GM12878 (cell line): Measurements from ENCODE around the gene GAS2. TPM values are rescaled to one million over a fixed set of nuclear protein-coding genes. Genes with fewer than 3 reads are reported as not detected.

Experiments
- BCL11A ChIP-seq: IDR thresholded peaks from 2 replicates; pipeline ENCODE4 v1.6.1; 2011; ENCODE audit warnings: low read depth, low read length
- BCL3 ChIP-seq: IDR thresholded peaks from 2 replicates; pipeline ENCODE4 v1.6.1; 2011; ENCODE audit warnings: borderline replicate concordance, low read depth, mild to moderate bottlenecking, moderate library complexity, low read length; ENCODE audit not compliant: insufficient read depth, poor library complexity, severe bottlenecking
- DPF2 ChIP-seq: fragments of 450-650 bp; IDR thresholded peaks from 2 replicates; pipeline ENCODE4 v1.6.1; 2017; ENCODE audit warnings: mild to moderate bottlenecking
- E4F1 ChIP-seq: fragments of 450-650 bp; IDR thresholded peaks from 2 replicates; pipeline ENCODE4 v1.6.1; 2018; ENCODE audit warnings: borderline replicate concordance, mild to moderate bottlenecking; ENCODE audit not compliant: partially characterized antibody
- ELK1 ChIP-seq: IDR thresholded peaks from 2 replicates; pipeline ENCODE4 v1.6.1; 2012; ENCODE audit warnings: low read depth, low read length, improper control_type of control experiment
- EP300 ChIP-seq, 2 experiments: fragments of 150-350 bp in 1 of 2; IDR thresholded peaks; 2 replicates each; pipeline ENCODE4 v1.6.1; 2011 to 2012; ENCODE audit warnings: low read depth in 2 of 2, low read length in 2 of 2, borderline replicate concordance in 1 of 2, improper control_type of control experiment in 1 of 2, inconsistent platforms in 1 of 2; ENCODE audit not compliant: control insufficient read depth in 1 of 2
- FOXK2 ChIP-seq: fragments of 450-650 bp; IDR thresholded peaks from 2 replicates; pipeline ENCODE4 v1.6.1; 2017; ENCODE audit warnings: mild to moderate bottlenecking, moderate library complexity
- FOXM1 ChIP-seq: IDR thresholded peaks from 2 replicates; pipeline ENCODE4 v1.6.1; 2012; ENCODE audit warnings: low read depth, mild to moderate bottlenecking, inconsistent platforms, low read length, moderate library complexity
- HDAC2 ChIP-seq: fragments of 200-600 bp; sonication (generic); IDR thresholded peaks from 2 replicates; pipeline ENCODE4 v1.6.1; 2017
- IRF3 ChIP-seq: fragments of 450-650 bp; IDR thresholded peaks from 2 replicates; pipeline ENCODE4 v1.6.1; 2014; ENCODE audit warnings: mild to moderate bottlenecking
- KDM1A ChIP-seq: fragments of 200-600 bp; sonication (generic); IDR thresholded peaks from 2 replicates; pipeline ENCODE4 v1.6.1; 2016; ENCODE audit warnings: borderline replicate concordance
- LARP7 ChIP-seq: fragments of 450-650 bp; IDR thresholded peaks from 2 replicates; pipeline ENCODE4 v1.6.1; 2017; ENCODE audit warnings: mild to moderate bottlenecking
- NFYA ChIP-seq: IDR thresholded peaks from 2 replicates; pipeline ENCODE4 v1.6.1; 2011; ENCODE audit warnings: low read depth, mild to moderate bottlenecking, low read length, improper control_type of control experiment, borderline replicate concordance
- NFYB ChIP-seq: IDR thresholded peaks from 2 replicates; pipeline ENCODE4 v1.6.1; 2011; ENCODE audit warnings: low read depth, mild to moderate bottlenecking, low read length, improper control_type of control experiment, moderate library complexity; ENCODE audit not compliant: insufficient read depth
- NR2C1 ChIP-seq: fragments of 450-650 bp; IDR thresholded peaks from 2 replicates; pipeline ENCODE4 v1.6.1; 2017; ENCODE audit warnings: antibody characterized with exemption, mild to moderate bottlenecking, moderate library complexity
- PAX8 ChIP-seq: fragments of 450-650 bp; IDR thresholded peaks from 2 replicates; pipeline ENCODE4 v1.6.1; 2017; ENCODE audit warnings: mild to moderate bottlenecking, moderate library complexity
- POLR2A ChIP-seq: IDR thresholded peaks from 2 replicates; pipeline ENCODE4 v1.6.1; 2011; ENCODE audit warnings: low read depth, mild to moderate bottlenecking, low read length
- RBBP5 ChIP-seq: fragments of 200-600 bp; sonication (generic); conservative IDR thresholded peaks from 2 replicates; pipeline ENCODE4 v1.6.1; 2016
- RFX5 ChIP-seq: IDR thresholded peaks from 2 replicates; pipeline ENCODE4 v1.6.1; 2011; ENCODE audit warnings: low read depth, low read length, improper control_type of control experiment
- SMAD5 ChIP-seq: IDR thresholded peaks from 2 replicates; pipeline ENCODE4 v1.6.1; 2016; ENCODE audit warnings: antibody characterized with exemption, low read depth
- SP1 ChIP-seq: IDR thresholded peaks from one replicate; pipeline ENCODE4 v1.6.1; 2011; ENCODE audit warnings: low read depth, low read length
- TAF1 ChIP-seq: IDR thresholded peaks from 2 replicates; pipeline ENCODE4 v1.6.1; 2011; ENCODE audit warnings: mild to moderate bottlenecking, low read depth, low read length, borderline replicate concordance
- TARDBP ChIP-seq: IDR thresholded peaks from 2 replicates; pipeline ENCODE4 v1.6.1; 2016; ENCODE audit warnings: borderline replicate concordance
- polyA plus RNA-seq, 11 experiments: library from polyadenylated mRNA; depleted of rRNA in 4 of 11; unstranded in 6 of 11; stranded (reverse) in 5 of 11; fragments of >200 nt; fragmentation: Nextera tagmentation in 4 of 11; fragmentation: Illumina TruSeq in 1 of 11; extraction: Ambion mirVana in 4 of 11; extraction: Trizol in 1 of 11; gene quantifications; 1 replicate in 1 of 11; 2 replicates in 10 of 11; pipeline versions ENCODE4 v1.2.1 to v1.2.3, GENCODE V29; 2011 to 2016; ENCODE audit warnings: inconsistent platforms in 2 of 11, missing spikeins in 2 of 11, low read depth in 1 of 11
- total RNA-seq, 4 experiments: library from RNA; depleted of rRNA in 3 of 4; stranded (reverse); fragments of >200 nt in 3 of 4; fragmentation: Illumina TruSeq in 1 of 4; extraction: Trizol in 1 of 4; gene quantifications; 2 replicates each; pipeline versions ENCODE4 v1.2.1 to v1.2.3, GENCODE V29; 2013 to 2021

Gene GAS2
- total and polyA plus RNA-seq, 10 of the 15 experiments (the other 5 are each of a cell fraction or from before 2014, with no cell fraction given) = 16.4 to 81.4 (median 26.2) TPM

GRCh38 chr11:22625448-22626287 is 40.7 kb upstream of the GAS2 start, which contains the start of gene FANCF (continued):
- TF ChIP-seq E4F1 (peak; percentile 96), IRF3 (peak; percentile 95), PAX8 (no peak), NFYA (peak; percentile 100), POLR2A (peak; percentile 81), DPF2 (peak; percentile 97), NFYB (peak; percentile 100), FOXM1 (peak; percentile 25; the same call in 1 of the 2 replicates), HDAC2 (no peak), RBBP5 (no peak), NR2C1 (no peak), BCL11A (no peak), TARDBP (no peak), SP1 (peak; percentile 98), ELK1 (peak; percentile 64; the same call in 1 of the 2 replicates), RFX5 (peak; percentile 82), BCL3 (no peak), LARP7 (peak; percentile 89; the same call in 1 of the 2 replicates), FOXK2 (no peak), SMAD5 (peak; percentile 25; the same call in 1 of the 2 replicates), EP300 (IDR thresholded peaks at IDR 0.05; ENCODE audit: borderline replicate concordance in 1 of 2, control insufficient read depth in 1 of 2, low read depth in 2 of 2, low read length in 2 of 2) (no peak), TAF1 (peak; percentile 56; the same call in 1 of the 2 replicates), KDM1A (no peak)
